Measurements from ENCODE around the gene ITGB3. TPM values are rescaled to one million over a fixed set of nuclear protein-coding genes. Genes with fewer than 3 reads are reported as not detected.
"Not testable (repeated sequence)": the region's sequence is repeated elsewhere in the genome, so short reads cannot be mapped to it uniquely, and the experiment has no call there.

ITGB3 gene
- 10 to 100 TPM; 12.8 to 20.9 (median 14.5) TPM for polyA plus RNA-seq (ENCODE audit: insufficient read length in 10 of 10)
- long read RNA-seq, donor 1 = 0 reads
- long read RNA-seq, donor 2, partial matches to known transcripts = 0 of 1 reads
- long read RNA-seq, donor 2, other reads (novel, unspliced or antisense) = 0 of 1 reads
- long read RNA-seq, donor 3 = 0 reads
- long read RNA-seq, donor 4, partial matches to known transcripts = 0 of 1 reads
- long read RNA-seq, donor 4, other reads (novel, unspliced or antisense) = 0 of 1 reads
- long read RNA-seq, donor 5, partial matches to known transcripts = 0 of 2 reads
- long read RNA-seq, donor 5, other reads (novel, unspliced or antisense) = 0 of 2 reads
- long read RNA-seq, donor 6, partial matches to known transcripts = 0 of 2 reads
- long read RNA-seq, donor 6, other reads (novel, unspliced or antisense) = 0 of 2 reads
- long read RNA-seq, donor 7 = 0 reads
- long read RNA-seq, donor 8 = 0 reads
- long read RNA-seq, donor 9 = 0 reads

- DNase-seq = peak; percentile 62 to 87 (median 74)
These were observed at the start of gene ITGB3 for GRCh38 chr17:47253541-47254402. Gene ITGB3, plus strand, starts transcription at chr17:47253827. Its CDS starts 35 bp downstream, at chr17:47253862.

- no peak for DNase-seq
These were observed 49.5 kb upstream of the ITGB3 start for GRCh38 chr17:47203984-47204721.

- peak in 2 of 3 donors; percentile 25 to 54 for DNase-seq
These were observed 48.8 kb upstream of the ITGB3 start for GRCh38 chr17:47204722-47205418.

- DNase-seq = peak; percentile 35 to 78 (median 51)
These were observed 48.1 kb upstream of the ITGB3 start for GRCh38 chr17:47205419-47205963.

GRCh38 chr17:47207143-47208067 is 46.2 kb upstream of the ITGB3 start:
- DNase-seq = no peak

GRCh38 chr17:47208744-47209488 is 44.7 kb upstream of the ITGB3 start, which contains the start of gene MYL4:
Gene MYL4, plus strand, starts transcription at chr17:47209348. Its CDS starts 75 bp downstream, at chr17:47209423.
- DNase-seq = peak; percentile 40 to 59 (median 58)

- DNase-seq = no peak
These were observed 44.1 kb upstream of the ITGB3 start for GRCh38 chr17:47209499-47209898.

GRCh38 chr17:47210105-47210504 is 43.5 kb upstream of the ITGB3 start:
- DNase-seq = peak; percentile 38 to 52 (median 46)

- no peak for DNase-seq
These were observed 42.8 kb upstream of the ITGB3 start for GRCh38 chr17:47210779-47211178.

GRCh38 chr17:47212458-47212857 is 41.2 kb upstream of the ITGB3 start:
- no peak for DNase-seq

- DNase-seq = no peak
These were observed 40.1 kb upstream of the ITGB3 start for GRCh38 chr17:47213540-47213939.

- no peak for DNase-seq
These were observed 38.7 kb upstream of the ITGB3 start for GRCh38 chr17:47214931-47215330.

- not testable (repeated sequence) for DNase-seq
These were observed 36.8 kb upstream of the ITGB3 start for GRCh38 chr17:47216821-47217220.

- DNase-seq = not testable (repeated sequence)
These were observed 36.3 kb upstream of the ITGB3 start for GRCh38 chr17:47217279-47217678.

- DNase-seq = no peak
These were observed 34.7 kb upstream of the ITGB3 start for GRCh38 chr17:47218896-47219430.

GRCh38 chr17:47219621-47220475 is 33.8 kb upstream of the ITGB3 start:
- no peak for DNase-seq

GRCh38 chr17:47220531-47220999 is 33.1 kb upstream of the ITGB3 start:
- DNase-seq = no peak
